ENCODE measurements around the gene RYK. TPM values are rescaled to one million over a fixed set of nuclear protein-coding genes. Genes with fewer than 3 reads are reported as not detected.
"Not testable (repeated sequence)": the region's sequence is repeated elsewhere in the genome, so short reads cannot be mapped to it uniquely, and the experiment has no call there.

RYK gene
- total RNA-seq, 1 donor from 2014 or later, result 56.6 TPM

GRCh38 chr3:134212967-134213665 is 37.5 kb downstream of the RYK start:
- DNase-seq, result peak; percentile 81
- Histone ChIP-seq H3K9me3 (no peaks in the 10 kb centered on the region), H3K27ac (no peak overlapping the region), H3K27me3 (no peaks in the 10 kb centered on the region), H3K4me3 (no peak overlapping the region), H3K36me3 (peaks cover 13% of the 10 kb centered on the region), H3K4me1 (peaks cover 4% of the 10 kb centered on the region)
- peak; percentile 98 for TF ChIP-seq CTCF (IDR thresholded peaks at IDR 0.05)
- peak; percentile 95 for ATAC-seq
- intact Hi-C loops (cut with DNase I), result loop anchor here (10.0 kb wide), 2 partner anchors 82 to 278 kb away; no protein-coding TSS in a partner anchor

GRCh38 chr3:134211797-134212196 is 38.9 kb downstream of the RYK start:
- ATAC-seq (peak; percentile 61), DNase-seq (no peak)
- no peaks in the 10 kb centered on the region for H3K9me3 ChIP-seq
- peak; percentile 59 for TF ChIP-seq CTCF (IDR thresholded peaks at IDR 0.05)
- H3K27me3 ChIP-seq, result no peaks in the 10 kb centered on the region
- no peak overlapping the region for H3K4me3 ChIP-seq
- peaks cover 22% of the 10 kb centered on the region for H3K36me3 ChIP-seq
- H3K4me1 ChIP-seq, result peaks cover 4% of the 10 kb centered on the region
- H3K27ac ChIP-seq, result no peak overlapping the region
- intact Hi-C loops (cut with DNase I), result loop anchor here (10.0 kb wide), 2 partner anchors 83 to 277 kb away; no protein-coding TSS in a partner anchor

GRCh38 chr3:134205451-134205850 is 45.2 kb downstream of the RYK start:
- intact Hi-C loops (cut with DNase I), result no loop called here
- TF ChIP-seq CTCF (IDR thresholded peaks at IDR 0.05), result no peak
- Histone ChIP-seq H3K9me3 (no peaks in the 10 kb centered on the region), H3K36me3 (peaks cover 39% of the 10 kb centered on the region), H3K27me3 (no peaks in the 10 kb centered on the region), H3K4me3 (no peak overlapping the region), H3K4me1 (no peaks in the 10 kb centered on the region), H3K27ac (no peak overlapping the region)
- no peak for DNase-seq
- ATAC-seq, result no peak

- H3K36me3 ChIP-seq, result peaks cover 39% of the 10 kb centered on the region
- intact Hi-C loops (cut with DNase I), result no loop called here
- TF ChIP-seq CTCF (IDR thresholded peaks at IDR 0.05), result no peak
These were observed 49.2 kb downstream of the RYK start for GRCh38 chr3:134201201-134202130.

GRCh38 chr3:134199880-134200279 is 50.8 kb downstream of the RYK start:
- H3K9me3 ChIP-seq; H3K4me1 ChIP-seq; intact Hi-C loops (cut with DNase I); H3K4me3 ChIP-seq; ATAC-seq; H3K27me3 ChIP-seq; DNase-seq; H3K27ac ChIP-seq: not testable (repeated sequence)
- peaks cover 39% of the 10 kb centered on the region for H3K36me3 ChIP-seq

More at GRCh38 chr3:134201201-134202130, 49.2 kb downstream of the RYK start:
- no peak overlapping the region for H3K27ac ChIP-seq
- H3K9me3 ChIP-seq, result no peaks in the 10 kb centered on the region
- no peaks in the 10 kb centered on the region for H3K4me1 ChIP-seq
- ATAC-seq, result no peak
- H3K4me3 ChIP-seq, result no peak overlapping the region
- DNase-seq, result no peak
- H3K27me3 ChIP-seq, result no peaks in the 10 kb centered on the region

GRCh38 chr3:134199240-134199639 is 51.4 kb downstream of the RYK start:
- ATAC-seq (no peak), DNase-seq (no peak)
- Histone ChIP-seq H3K4me3 (no peak overlapping the region), H3K4me1 (no peaks in the 10 kb centered on the region), H3K36me3 (peaks cover 39% of the 10 kb centered on the region), H3K9me3 (no peaks in the 10 kb centered on the region), H3K27me3 (no peaks in the 10 kb centered on the region), H3K27ac (no peak overlapping the region)
- intact Hi-C loops (cut with DNase I), result no loop called here
- no peak for TF ChIP-seq CTCF (IDR thresholded peaks at IDR 0.05)

All from upper lobe of right lung (tissue), 1 donor.